ENCODE data around the gene CTSG. TPM values are rescaled to one million over a fixed set of nuclear protein-coding genes. Genes with fewer than 3 reads are reported as not detected.
"Not testable (repeated sequence)": the region's sequence is repeated elsewhere in the genome, so short reads cannot be mapped to it uniquely, and the experiment has no call there.

The CTSG gene
- total RNA-seq, 1 donor from 2014 or later, result not detected

DNA sequence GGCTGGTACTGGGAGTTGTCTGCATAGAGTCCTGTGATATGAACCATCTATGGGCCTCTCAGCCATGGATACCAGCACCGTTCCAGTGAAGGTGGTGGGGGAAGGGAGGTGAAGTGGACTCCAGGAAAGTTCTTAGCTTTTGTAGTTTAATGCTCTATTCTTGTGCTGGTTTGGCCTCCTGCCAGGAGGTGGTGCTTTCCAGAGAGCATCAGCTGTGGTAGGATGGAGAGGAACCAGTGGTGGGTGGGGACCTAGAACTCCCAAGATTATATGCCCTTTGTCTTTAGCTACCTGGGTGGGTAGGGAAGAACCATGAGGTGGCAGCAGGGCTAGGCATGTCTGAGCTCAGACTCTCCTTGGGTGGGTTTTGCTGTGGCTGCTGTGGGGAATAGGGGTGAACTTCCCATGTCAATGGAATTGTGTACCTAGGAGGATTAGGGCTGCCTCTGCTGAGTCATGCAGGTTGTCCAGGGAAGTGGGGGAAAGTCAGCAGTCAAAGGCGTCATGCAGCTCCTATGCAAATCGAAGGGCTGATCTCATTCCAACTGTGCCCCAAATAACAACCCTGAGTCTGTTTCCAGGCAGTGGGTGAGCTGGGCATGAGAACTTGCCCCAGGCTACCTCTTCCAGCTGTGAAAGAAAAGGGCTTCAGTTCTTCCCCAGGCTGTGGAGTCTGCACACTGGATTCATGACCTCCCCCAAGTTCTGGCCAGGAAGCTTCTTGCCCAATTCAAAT, 19.2 kb upstream of the CTSG start:
- Histone ChIP-seq H3K36me3 (ENCODE audit: control insufficient read depth, insufficient read depth, low read length) (no peaks in the 10 kb centered on the region), H3K4me3 (ENCODE audit: low read depth, low read length) (no peak overlapping the region), H3K27me3 (ENCODE audit: control insufficient read depth, insufficient read depth, low read length) (no peaks in the 10 kb centered on the region)
- DNase-seq (ENCODE audit: low read depth) (peak; percentile 92), FAIRE-seq (no peak)
- TF ChIP-seq, protein P1, sequence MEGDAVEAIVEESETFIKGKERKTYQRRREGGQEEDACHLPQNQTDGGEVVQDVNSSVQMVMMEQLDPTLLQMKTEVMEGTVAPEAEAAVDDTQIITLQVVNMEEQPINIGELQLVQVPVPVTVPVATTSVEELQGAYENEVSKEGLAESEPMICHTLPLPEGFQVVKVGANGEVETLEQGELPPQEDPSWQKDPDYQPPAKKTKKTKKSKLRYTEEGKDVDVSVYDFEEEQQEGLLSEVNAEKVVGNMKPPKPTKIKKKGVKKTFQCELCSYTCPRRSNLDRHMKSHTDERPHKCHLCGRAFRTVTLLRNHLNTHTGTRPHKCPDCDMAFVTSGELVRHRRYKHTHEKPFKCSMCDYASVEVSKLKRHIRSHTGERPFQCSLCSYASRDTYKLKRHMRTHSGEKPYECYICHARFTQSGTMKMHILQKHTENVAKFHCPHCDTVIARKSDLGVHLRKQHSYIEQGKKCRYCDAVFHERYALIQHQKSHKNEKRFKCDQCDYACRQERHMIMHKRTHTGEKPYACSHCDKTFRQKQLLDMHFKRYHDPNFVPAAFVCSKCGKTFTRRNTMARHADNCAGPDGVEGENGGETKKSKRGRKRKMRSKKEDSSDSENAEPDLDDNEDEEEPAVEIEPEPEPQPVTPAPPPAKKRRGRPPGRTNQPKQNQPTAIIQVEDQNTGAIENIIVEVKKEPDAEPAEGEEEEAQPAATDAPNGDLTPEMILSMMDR (IDR thresholded peaks at IDR 0.05; ENCODE audit: insufficient read depth, low read length, severe bottlenecking), result no peak

DNA sequence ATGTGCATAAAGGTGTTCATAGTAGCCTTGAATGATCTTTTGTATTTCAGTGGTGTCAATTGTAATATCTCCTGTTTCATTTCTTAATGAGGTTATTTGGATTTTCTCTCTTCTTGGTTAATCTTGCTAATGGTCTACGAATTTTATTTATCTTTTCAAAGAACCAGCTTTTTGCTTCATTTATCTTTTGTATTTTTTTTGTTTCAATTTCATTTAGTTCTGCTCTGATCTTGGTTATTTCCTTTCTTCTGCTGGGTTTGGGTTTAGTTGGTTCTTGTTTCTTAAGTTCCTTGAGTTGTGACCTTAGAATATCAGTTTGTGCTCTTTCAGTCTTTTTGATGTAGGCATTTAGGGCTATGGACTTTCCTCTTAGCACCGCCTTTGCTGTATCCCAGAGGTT, 15.0 kb upstream of the CTSG start:
- not testable (repeated sequence) for H3K27me3 ChIP-seq (ENCODE audit: control insufficient read depth, insufficient read depth, low read length); DNase-seq (ENCODE audit: low read depth); H3K4me3 ChIP-seq (ENCODE audit: low read depth, low read length); H3K36me3 ChIP-seq (ENCODE audit: control insufficient read depth, insufficient read depth, low read length); FAIRE-seq

DNA sequence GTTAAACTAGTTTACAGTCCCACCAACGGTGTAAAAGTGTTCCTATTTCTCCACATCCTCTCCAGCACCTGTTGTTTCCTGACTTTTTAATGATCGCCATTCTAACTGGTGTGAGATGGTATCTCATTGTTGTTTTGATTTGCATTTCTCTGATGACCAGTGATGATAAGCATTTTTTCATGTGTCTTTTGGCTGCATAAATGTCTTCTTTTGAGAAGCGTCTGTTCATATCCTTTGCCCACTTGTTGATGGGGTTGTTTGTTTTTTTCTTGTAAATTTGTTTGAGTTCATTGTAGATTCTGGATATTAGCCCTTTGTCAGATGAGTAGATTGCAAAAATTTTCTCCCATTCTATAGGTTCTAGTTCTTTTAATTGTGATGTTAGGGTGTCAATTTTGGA, 8.4 kb upstream of the CTSG start:
- H3K36me3 ChIP-seq (ENCODE audit: control insufficient read depth, insufficient read depth, low read length); H3K27me3 ChIP-seq (ENCODE audit: control insufficient read depth, insufficient read depth, low read length); FAIRE-seq; H3K4me3 ChIP-seq (ENCODE audit: low read depth, low read length); DNase-seq (ENCODE audit: low read depth): not testable (repeated sequence)

DNA sequence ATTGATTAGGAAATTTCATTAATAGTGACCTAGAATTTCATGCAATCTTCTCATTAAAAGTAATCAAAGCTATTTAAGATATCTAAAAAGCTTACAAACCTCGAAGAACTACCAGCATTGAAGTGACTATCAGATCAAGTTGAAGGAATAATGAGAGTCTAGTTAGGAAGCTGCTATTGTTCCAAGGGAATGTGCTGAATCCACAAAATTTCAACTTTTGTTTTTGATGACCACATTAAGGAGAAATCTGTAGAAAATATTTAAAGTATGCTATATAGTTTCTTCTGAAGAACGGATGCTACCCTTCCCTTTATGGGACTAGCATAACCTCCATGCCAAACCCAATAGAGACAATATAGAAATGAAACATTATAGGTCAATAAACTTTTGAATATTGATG, 2.5 kb upstream of the CTSG start:
- TF ChIP-seq, protein P1 (IDR thresholded peaks at IDR 0.05; ENCODE audit: insufficient read depth, low read length, severe bottlenecking), result no peak
- Histone ChIP-seq H3K36me3 (ENCODE audit: control insufficient read depth, insufficient read depth, low read length) (no peaks in the 10 kb centered on the region), H3K4me3 (ENCODE audit: low read depth, low read length) (no peak overlapping the region), H3K27me3 (ENCODE audit: control insufficient read depth, insufficient read depth, low read length) (peaks cover 1% of the 10 kb centered on the region)
- DNase-seq (ENCODE audit: low read depth), result no peak
- no peak for FAIRE-seq

DNA sequence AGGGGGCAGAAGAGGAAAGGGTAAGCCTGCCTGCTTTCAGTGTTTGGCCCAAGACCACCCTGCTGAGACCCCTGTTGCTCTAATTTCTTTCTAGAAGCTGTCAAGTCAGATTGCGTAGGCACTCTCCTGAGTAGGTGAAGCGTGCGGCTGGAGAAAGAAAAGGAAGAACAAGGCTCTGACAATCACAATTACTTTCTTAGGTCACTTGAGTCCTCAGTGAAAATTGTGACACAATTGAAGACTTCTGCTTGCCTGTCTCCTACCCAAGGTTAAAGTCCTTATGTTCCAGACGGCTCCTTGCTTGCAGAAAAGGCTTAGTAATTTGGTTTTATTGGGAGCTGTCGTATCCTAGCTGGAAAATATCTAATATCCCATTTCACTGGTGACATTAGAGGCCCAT, 721 bp upstream of the CTSG start:
- TF ChIP-seq, protein P1 (IDR thresholded peaks at IDR 0.05; ENCODE audit: insufficient read depth, low read length, severe bottlenecking), result no peak
- peaks cover 1% of the 10 kb centered on the region for H3K27me3 ChIP-seq (ENCODE audit: control insufficient read depth, insufficient read depth, low read length)
- H3K4me3 ChIP-seq (ENCODE audit: low read depth, low read length), result no peak overlapping the region
- FAIRE-seq (peak; percentile 13), DNase-seq (ENCODE audit: low read depth) (no peak)
- H3K36me3 ChIP-seq (ENCODE audit: control insufficient read depth, insufficient read depth, low read length), result no peaks in the 10 kb centered on the region

DNA sequence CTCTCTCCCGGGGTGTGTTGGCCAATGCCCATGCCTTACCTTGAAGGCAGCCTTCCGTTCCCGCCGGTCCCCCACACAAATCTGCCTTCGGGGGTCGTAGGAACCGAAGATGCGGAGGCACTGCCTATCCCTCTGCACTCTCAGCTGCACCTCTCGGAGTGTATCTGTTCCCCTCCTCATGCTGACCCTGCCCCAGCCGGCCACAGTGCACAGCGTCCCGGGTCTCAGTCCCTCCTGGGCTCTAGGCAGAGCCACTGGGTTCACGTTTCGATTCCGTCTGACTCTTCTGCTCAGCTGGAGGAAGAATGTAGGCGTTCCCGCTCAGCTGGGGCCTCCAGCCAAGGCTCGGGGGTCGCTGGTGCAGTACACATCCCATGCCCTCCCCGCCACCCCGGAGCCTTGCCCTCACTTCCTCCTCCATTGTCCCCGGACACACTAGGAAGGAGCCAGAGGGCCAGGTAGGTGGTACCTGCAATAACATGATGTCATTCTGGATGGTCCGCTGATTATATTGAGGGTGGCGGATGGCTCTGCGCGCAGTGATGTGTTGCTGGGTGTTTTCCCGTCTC, 1.8 kb downstream of the CTSG start:
- DNase-seq (ENCODE audit: low read depth) (no peak), FAIRE-seq (no peak)
- H3K36me3 ChIP-seq (ENCODE audit: control insufficient read depth, insufficient read depth, low read length), result no peaks in the 10 kb centered on the region
- peaks cover 1% of the 10 kb centered on the region for H3K27me3 ChIP-seq (ENCODE audit: control insufficient read depth, insufficient read depth, low read length)
- TF ChIP-seq, protein P1 (IDR thresholded peaks at IDR 0.05; ENCODE audit: insufficient read depth, low read length, severe bottlenecking), result no peak
- no peak overlapping the region for H3K4me3 ChIP-seq (ENCODE audit: low read depth, low read length)

DNA sequence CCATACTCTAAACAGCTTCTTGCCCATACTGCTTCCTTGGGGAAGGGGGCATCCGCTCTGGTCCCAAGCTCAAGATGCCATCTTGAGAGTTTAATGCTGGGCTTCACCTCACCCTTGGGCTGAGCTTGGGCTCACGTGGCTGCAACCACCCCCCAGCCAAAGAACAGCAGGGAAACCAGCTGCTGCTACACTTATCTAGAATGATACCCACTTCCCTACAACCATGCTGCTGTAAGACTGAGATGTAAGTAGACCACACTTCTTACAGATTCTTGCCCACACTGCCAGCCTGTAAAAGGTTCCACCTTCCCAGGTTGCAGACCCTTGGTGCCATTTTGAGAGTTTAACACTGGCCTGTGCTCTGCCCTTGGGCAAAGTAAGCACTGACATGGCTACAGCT, 9.7 kb downstream of the CTSG start:
- FAIRE-seq (peak; percentile 50), DNase-seq (ENCODE audit: low read depth) (no peak)
- TF ChIP-seq, protein P1 (IDR thresholded peaks at IDR 0.05; ENCODE audit: insufficient read depth, low read length, severe bottlenecking), result no peak
- H3K27me3 ChIP-seq (ENCODE audit: control insufficient read depth, insufficient read depth, low read length), result no peaks in the 10 kb centered on the region
- H3K36me3 ChIP-seq (ENCODE audit: control insufficient read depth, insufficient read depth, low read length), result no peaks in the 10 kb centered on the region
- no peak overlapping the region for H3K4me3 ChIP-seq (ENCODE audit: low read depth, low read length)
